Lower lobe of right lung (tissue), 2 donors: ENCODE data around the gene S100A12. TPM values are rescaled to one million over a fixed set of nuclear protein-coding genes. Genes with fewer than 3 reads are reported as not detected.

Source experiments
- ATAC-seq, 2 donors: fragments of 200-7000 bp; cut with Tn5 transposase; one replicate each; pipeline ENCODE4 v1.9.1; 2020 to 2022; ENCODE audit warnings: mild to moderate bottlenecking in 2 of 2, moderate library complexity in 2 of 2
- DNase-seq: peaks from one replicate; pipeline ENCODE4 v3.0.0-alpha.2; 2020
- H3K27ac ChIP-seq: fragments of 200-600 bp; one replicate; pipeline ENCODE4 v1.8.0; 2022
- H3K27me3 ChIP-seq: fragments of 200-600 bp; one replicate; pipeline ENCODE4 v1.8.0; 2022; ENCODE audit warnings: low read depth
- H3K36me3 ChIP-seq: fragments of 200-600 bp; one replicate; pipeline ENCODE4 v1.8.0; 2022; ENCODE audit warnings: mild to moderate bottlenecking
- H3K4me1 ChIP-seq: fragments of 200-600 bp; one replicate; pipeline ENCODE4 v1.8.0; 2022
- H3K4me3 ChIP-seq: fragments of 200-600 bp; one replicate; pipeline ENCODE4 v1.8.0; 2022; ENCODE audit warnings: mild to moderate bottlenecking
- H3K9me3 ChIP-seq: fragments of 200-600 bp; one replicate; pipeline ENCODE4 v1.8.0; 2022
- intact Hi-C: fragments of 100-400 bp; cut with DNase I; formaldehyde crosslinking; loops from one replicate; pipeline ENCODE4 v1.11.0; 2022
- total RNA-seq: library from RNA; stranded (reverse); fragmentation: NEBNext Ultra II Directional; extraction: Animal tissue kit (Norgen Biotek cat#: 25700); gene quantifications from one replicate; pipeline ENCODE4 v1.2.1, GENCODE V29; 2021
- TF ChIP-seq, protein P1 (sequence below): fragments of 200-600 bp; IDR thresholded peaks from one replicate; pipeline ENCODE4 v1.8.0; 2022; ENCODE audit warnings: antibody characterized with exemption, mild to moderate bottlenecking
- donor health status: DM: no; HTN: yes; CAD: no; lungs with severe emphysema.

The S100A12 gene
- total RNA-seq, 1 donor from 2014 or later, result 54.9 TPM

DNA sequence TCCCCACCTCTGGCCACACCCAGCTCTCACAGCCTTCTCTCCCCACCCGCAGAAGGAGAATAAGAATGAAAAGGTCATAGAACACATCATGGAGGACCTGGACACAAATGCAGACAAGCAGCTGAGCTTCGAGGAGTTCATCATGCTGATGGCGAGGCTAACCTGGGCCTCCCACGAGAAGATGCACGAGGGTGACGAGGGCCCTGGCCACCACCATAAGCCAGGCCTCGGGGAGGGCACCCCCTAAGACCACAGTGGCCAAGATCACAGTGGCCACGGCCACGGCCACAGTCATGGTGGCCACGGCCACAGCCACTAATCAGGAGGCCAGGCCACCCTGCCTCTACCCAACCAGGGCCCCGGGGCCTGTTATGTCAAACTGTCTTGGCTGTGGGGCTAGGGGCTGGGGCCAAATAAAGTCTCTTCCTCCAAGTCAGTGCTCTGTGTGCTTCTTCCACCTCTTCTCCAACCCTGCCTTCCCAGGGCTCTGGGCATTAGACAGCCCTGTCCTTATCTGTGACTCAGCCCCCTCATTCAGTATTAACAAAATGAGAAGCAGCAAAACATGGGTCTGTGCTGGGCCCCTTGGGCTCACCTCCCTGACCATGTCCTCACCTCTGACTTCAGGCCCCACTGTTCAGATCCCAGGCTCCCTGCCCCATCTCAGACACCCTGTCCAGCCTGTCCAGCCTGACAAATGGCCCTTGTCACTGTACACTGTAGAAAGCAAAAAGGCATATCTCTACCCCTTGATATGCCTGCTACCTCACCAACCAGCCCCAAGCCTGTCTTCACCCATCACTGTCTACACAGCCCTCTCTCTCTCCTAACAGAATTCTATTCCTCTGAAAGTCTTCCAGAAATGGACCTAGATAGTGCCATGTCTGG lies 14.6 kb downstream of the S100A12 start:
- Histone ChIP-seq H3K36me3 (no peaks in the 10 kb centered on the region), H3K4me3 (no peak overlapping the region), H3K4me1 (peaks cover 12% of the 10 kb centered on the region), H3K9me3 (no peaks in the 10 kb centered on the region), H3K27ac (no peak overlapping the region), H3K27me3 (no peaks in the 10 kb centered on the region)
- DNase-seq (no peak), ATAC-seq (no peak)
- intact Hi-C loops, result no loop called here
- TF ChIP-seq, protein P1, sequence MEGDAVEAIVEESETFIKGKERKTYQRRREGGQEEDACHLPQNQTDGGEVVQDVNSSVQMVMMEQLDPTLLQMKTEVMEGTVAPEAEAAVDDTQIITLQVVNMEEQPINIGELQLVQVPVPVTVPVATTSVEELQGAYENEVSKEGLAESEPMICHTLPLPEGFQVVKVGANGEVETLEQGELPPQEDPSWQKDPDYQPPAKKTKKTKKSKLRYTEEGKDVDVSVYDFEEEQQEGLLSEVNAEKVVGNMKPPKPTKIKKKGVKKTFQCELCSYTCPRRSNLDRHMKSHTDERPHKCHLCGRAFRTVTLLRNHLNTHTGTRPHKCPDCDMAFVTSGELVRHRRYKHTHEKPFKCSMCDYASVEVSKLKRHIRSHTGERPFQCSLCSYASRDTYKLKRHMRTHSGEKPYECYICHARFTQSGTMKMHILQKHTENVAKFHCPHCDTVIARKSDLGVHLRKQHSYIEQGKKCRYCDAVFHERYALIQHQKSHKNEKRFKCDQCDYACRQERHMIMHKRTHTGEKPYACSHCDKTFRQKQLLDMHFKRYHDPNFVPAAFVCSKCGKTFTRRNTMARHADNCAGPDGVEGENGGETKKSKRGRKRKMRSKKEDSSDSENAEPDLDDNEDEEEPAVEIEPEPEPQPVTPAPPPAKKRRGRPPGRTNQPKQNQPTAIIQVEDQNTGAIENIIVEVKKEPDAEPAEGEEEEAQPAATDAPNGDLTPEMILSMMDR, result no peak

GRCh38 chr1:153360190-153360589 lies 15.2 kb downstream of the S100A12 start:
- H3K4me3 ChIP-seq, result peak overlapping the region; percentile 44
- H3K27me3 ChIP-seq, result no peaks in the 10 kb centered on the region
- peaks cover 12% of the 10 kb centered on the region for H3K4me1 ChIP-seq
- H3K27ac ChIP-seq, result no peak overlapping the region
- ATAC-seq (no peak), DNase-seq (no peak)
- H3K9me3 ChIP-seq, result no peaks in the 10 kb centered on the region
- TF ChIP-seq, protein P1, result no peak
- intact Hi-C loops, result no loop called here
- no peaks in the 10 kb centered on the region for H3K36me3 ChIP-seq

DNA sequence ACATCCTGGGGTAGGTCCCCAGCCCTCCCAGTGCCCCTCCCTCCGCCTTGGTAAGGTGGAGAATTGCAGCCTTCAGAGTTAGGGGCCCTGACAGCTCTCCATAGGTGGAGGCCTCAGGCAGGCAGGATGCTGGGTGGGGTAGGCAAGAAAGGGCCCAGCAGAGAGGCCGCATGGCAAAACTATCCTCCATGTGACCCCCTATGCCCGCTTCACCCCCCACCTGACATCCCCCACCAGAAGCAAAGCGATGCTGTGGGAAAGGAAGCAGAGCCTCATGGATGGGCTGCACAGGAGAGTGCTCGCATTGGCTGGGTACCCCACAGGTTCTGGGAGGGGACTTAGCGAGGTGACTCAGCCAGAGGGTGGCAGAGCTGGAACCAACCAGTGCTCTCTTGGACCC lies 16.2 kb downstream of the S100A12 start:
- intact Hi-C loops, result no loop called here
- H3K9me3 ChIP-seq, result no peaks in the 10 kb centered on the region
- peaks cover 12% of the 10 kb centered on the region for H3K4me1 ChIP-seq
- DNase-seq (no peak), ATAC-seq (no peak)
- H3K4me3 ChIP-seq, result peak overlapping the region; percentile 44
- H3K36me3 ChIP-seq, result no peaks in the 10 kb centered on the region
- TF ChIP-seq, protein P1, result no peak
- peak overlapping the region; percentile 80 for H3K27ac ChIP-seq
- H3K27me3 ChIP-seq, result no peaks in the 10 kb centered on the region

GRCh38 chr1:153358691-153358975 lies 16.8 kb downstream of the S100A12 start:
- TF ChIP-seq, protein P1, result no peak
- no peak for DNase-seq
- Histone ChIP-seq H3K27me3 (no peaks in the 10 kb centered on the region), H3K4me3 (peak overlapping the region; percentile 44), H3K27ac (peak overlapping the region; percentile 80), H3K36me3 (no peaks in the 10 kb centered on the region), H3K9me3 (no peaks in the 10 kb centered on the region), H3K4me1 (peaks cover 12% of the 10 kb centered on the region)
- intact Hi-C loops, result no loop called here
- ATAC-seq, result no peak

DNA sequence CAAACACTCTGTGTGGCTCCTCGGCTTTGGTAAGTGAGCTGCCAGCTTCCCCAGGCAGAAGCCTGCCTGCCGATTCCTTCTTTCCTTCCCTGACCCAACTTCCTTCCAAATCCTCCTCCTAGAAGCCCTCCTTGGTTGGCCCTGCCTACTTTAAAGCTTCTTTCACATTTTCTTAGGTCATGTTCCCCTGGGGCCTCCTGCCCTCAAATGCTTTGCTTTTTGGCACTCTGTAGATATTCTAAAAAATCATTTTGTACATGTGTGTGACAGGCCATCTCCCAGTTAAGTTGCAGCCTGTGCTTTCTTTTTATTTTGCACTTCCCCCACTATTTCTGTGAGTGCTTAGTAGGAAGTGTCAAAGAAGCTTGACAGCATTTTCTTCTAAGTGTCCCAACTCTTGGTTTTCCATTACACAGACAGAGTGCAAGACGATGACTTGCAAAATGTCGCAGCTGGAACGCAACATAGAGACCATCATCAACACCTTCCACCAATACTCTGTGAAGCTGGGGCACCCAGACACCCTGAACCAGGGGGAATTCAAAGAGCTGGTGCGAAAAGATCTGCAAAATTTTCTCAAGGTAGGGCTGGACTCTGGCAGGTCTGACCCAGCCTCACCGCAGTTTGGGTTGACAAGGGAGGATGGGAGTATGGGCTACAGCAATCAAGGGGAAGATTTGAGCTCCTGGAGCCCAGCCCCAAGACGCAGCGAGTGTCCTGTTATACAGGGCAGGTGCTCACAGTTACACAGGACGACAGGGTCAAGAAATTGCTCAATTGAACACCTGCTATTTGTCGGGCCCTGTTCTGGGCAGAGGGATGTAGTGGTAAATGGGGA lies 17.3 kb downstream of the S100A12 start, which contains the start of gene S100A9:
Gene S100A9 (plus strand): TSS at position 2 of the 838 bp plus-strand sequence. CDS start 430 bp downstream, at position 432.
- H3K36me3 ChIP-seq, result no peaks in the 10 kb centered on the region
- peaks cover 12% of the 10 kb centered on the region for H3K4me1 ChIP-seq
- DNase-seq (no peak), ATAC-seq (peak; percentile 2 to 12)
- H3K27me3 ChIP-seq, result no peaks in the 10 kb centered on the region
- H3K9me3 ChIP-seq, result no peaks in the 10 kb centered on the region
- H3K27ac ChIP-seq, result peak within 1 kb of the TSS; percentile 80
- peak within 1 kb of the TSS; percentile 44 for H3K4me3 ChIP-seq
- TF ChIP-seq, protein P1, result no peak
- intact Hi-C loops, result no loop called here
